Measurements from ENCODE around the gene THAP8. TPM values are rescaled to one million over a fixed set of nuclear protein-coding genes. Genes with fewer than 3 reads are reported as not detected.
A peak's percentile ranks its signal among the peaks of the same experiment; 100 is the strongest.
"Not testable (repeated sequence)": the region's sequence is repeated elsewhere in the genome, so short reads cannot be mapped to it uniquely, and the experiment has no call there.

THAP8 gene
- total and polyA plus RNA-seq, 5 donors from 2014 or later: 2.9 to 8.2 (median 6.3) TPM

- H3K4me1 Mint-ChIP-seq: peaks cover 0 to 2% (median 0%) of the 10 kb centered on the region in 4 donors
- H3K4me3 ChIP-seq (ENCODE audit: low read depth, low read length): no peak overlapping the region
- DNase-seq (no peak), ATAC-seq (ENCODE audit: low read depth in 2 of 2) (no peak)
- H3K4me1 ChIP-seq (ENCODE audit: control insufficient read depth, insufficient read depth, low read length, poor library complexity, severe bottlenecking): no peaks in the 10 kb centered on the region
- no peaks in the 10 kb centered on the region for H3K9me3 Mint-ChIP-seq
- H3K27me3 Mint-ChIP-seq: no peaks in the 10 kb centered on the region
- H3K36me3 ChIP-seq (ENCODE audit: control insufficient read depth, insufficient read depth, low read length): peaks cover 6% of the 10 kb centered on the region
- H3K36me3 Mint-ChIP-seq: peaks cover 9% of the 10 kb centered on the region
- H3K27me3 ChIP-seq (ENCODE audit: control insufficient read depth, insufficient read depth, low read length): no peaks in the 10 kb centered on the region
- H3K9me3 ChIP-seq (ENCODE audit: control insufficient read depth in 2 of 2, low read length in 2 of 2): no peaks in the 10 kb centered on the region
- H3K4me3 Mint-ChIP-seq: no peak overlapping the region
- H3K27ac Mint-ChIP-seq: no peak overlapping the region
- no peak overlapping the region for H3K27ac ChIP-seq (ENCODE audit: insufficient read depth, low read length, poor library complexity, severe bottlenecking)
Measured at GRCh38 chr19:36081894-36082293, 27.8 kb upstream of the THAP8 start.

GRCh38 chr19:36081385-36081784, 27.3 kb upstream of the THAP8 start:
- Mint-ChIP-seq H3K9me3 (no peaks in the 10 kb centered on the region), H3K36me3 (peaks cover 9% of the 10 kb centered on the region), H3K4me3 (no peak overlapping the region), H3K27ac (no peak overlapping the region), H3K4me1 (peaks cover 0 to 2% (median 0%) of the 10 kb centered on the region in 4 donors), H3K27me3 (no peaks in the 10 kb centered on the region)
- no peak overlapping the region for H3K27ac ChIP-seq (ENCODE audit: insufficient read depth, low read length, poor library complexity, severe bottlenecking)
- H3K27me3 ChIP-seq (ENCODE audit: control insufficient read depth, insufficient read depth, low read length): no peaks in the 10 kb centered on the region
- H3K4me1 ChIP-seq (ENCODE audit: control insufficient read depth, insufficient read depth, low read length, poor library complexity, severe bottlenecking): no peaks in the 10 kb centered on the region
- no peaks in the 10 kb centered on the region for H3K9me3 ChIP-seq (ENCODE audit: control insufficient read depth in 2 of 2, low read length in 2 of 2)
- peaks cover 6% of the 10 kb centered on the region for H3K36me3 ChIP-seq (ENCODE audit: control insufficient read depth, insufficient read depth, low read length)
- H3K4me3 ChIP-seq (ENCODE audit: low read depth, low read length): no peak overlapping the region
- ATAC-seq (ENCODE audit: low read depth in 2 of 2): no peak
- DNase-seq: no peak

GRCh38 chr19:36079389-36079945, 25.4 kb upstream of the THAP8 start:
- Histone ChIP-seq H3K27me3 (ENCODE audit: control insufficient read depth, insufficient read depth, low read length) (no peaks in the 10 kb centered on the region), H3K4me1 (ENCODE audit: control insufficient read depth, insufficient read depth, low read length, poor library complexity, severe bottlenecking) (no peaks in the 10 kb centered on the region), H3K4me3 (ENCODE audit: low read depth, low read length) (no peak overlapping the region), H3K9me3 (ENCODE audit: control insufficient read depth in 2 of 2, low read length in 2 of 2) (no peaks in the 10 kb centered on the region), H3K27ac (ENCODE audit: insufficient read depth, low read length, poor library complexity, severe bottlenecking) (no peak overlapping the region), H3K36me3 (ENCODE audit: control insufficient read depth, insufficient read depth, low read length) (peaks cover 6% of the 10 kb centered on the region)
- Mint-ChIP-seq H3K4me3 (no peak overlapping the region), H3K4me1 (peaks cover 0 to 2% (median 0%) of the 10 kb centered on the region in 4 donors), H3K27me3 (no peaks in the 10 kb centered on the region), H3K36me3 (peaks cover 6% of the 10 kb centered on the region), H3K27ac (peak overlapping the region in 1 of 3 donors; percentile 1), H3K9me3 (no peaks in the 10 kb centered on the region)
- DNase-seq (no peak), ATAC-seq (ENCODE audit: low read depth in 2 of 2) (no peak)

- H3K27ac Mint-ChIP-seq: peak overlapping the region in 1 of 3 donors; percentile 46
- H3K9me3 Mint-ChIP-seq: no peaks in the 10 kb centered on the region
- H3K27ac ChIP-seq (ENCODE audit: insufficient read depth, low read length, poor library complexity, severe bottlenecking): no peak overlapping the region
- H3K4me1 ChIP-seq (ENCODE audit: control insufficient read depth, insufficient read depth, low read length, poor library complexity, severe bottlenecking): no peaks in the 10 kb centered on the region
- ATAC-seq (ENCODE audit: low read depth in 2 of 2) (no peak), DNase-seq (no peak)
- no peak overlapping the region for H3K4me3 ChIP-seq (ENCODE audit: low read depth, low read length)
- no peak overlapping the region for H3K4me3 Mint-ChIP-seq
- no peaks in the 10 kb centered on the region for H3K27me3 ChIP-seq (ENCODE audit: control insufficient read depth, insufficient read depth, low read length)
- no peaks in the 10 kb centered on the region for H3K27me3 Mint-ChIP-seq
- no peaks in the 10 kb centered on the region for H3K4me1 Mint-ChIP-seq
- no peaks in the 10 kb centered on the region for H3K36me3 ChIP-seq (ENCODE audit: control insufficient read depth, insufficient read depth, low read length)
- H3K36me3 Mint-ChIP-seq: no peaks in the 10 kb centered on the region
- H3K9me3 ChIP-seq (ENCODE audit: control insufficient read depth in 2 of 2, low read length in 2 of 2): no peaks in the 10 kb centered on the region
Measured at GRCh38 chr19:36073121-36073876, 19.2 kb upstream of the THAP8 start.

DNA sequence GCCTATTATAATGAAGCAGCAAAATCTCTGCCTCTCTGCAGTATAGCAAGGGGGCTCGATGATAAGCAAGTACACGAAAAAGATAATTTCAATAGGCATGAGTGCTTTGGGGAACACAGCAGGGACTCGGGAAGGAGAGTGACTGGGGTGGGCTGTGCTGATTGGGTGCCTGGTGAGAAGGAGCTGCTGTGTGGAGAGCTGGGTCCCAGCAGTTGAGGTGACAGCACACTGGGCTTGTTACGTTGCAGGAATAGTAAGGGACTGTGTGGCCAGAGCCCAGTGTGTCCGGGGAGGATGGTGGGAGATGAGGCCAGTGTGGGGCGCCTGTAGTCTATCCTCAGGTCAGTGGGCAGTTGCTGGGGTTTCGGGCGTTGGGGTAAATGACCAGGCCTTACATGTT, 18.0 kb upstream of the THAP8 start:
- Mint-ChIP-seq H3K27ac (no peak overlapping the region), H3K27me3 (no peaks in the 10 kb centered on the region), H3K36me3 (no peaks in the 10 kb centered on the region), H3K4me3 (no peak overlapping the region), H3K4me1 (no peaks in the 10 kb centered on the region), H3K9me3 (no peaks in the 10 kb centered on the region)
- H3K4me1 ChIP-seq (ENCODE audit: control insufficient read depth, insufficient read depth, low read length, poor library complexity, severe bottlenecking): no peaks in the 10 kb centered on the region
- no peak overlapping the region for H3K27ac ChIP-seq (ENCODE audit: insufficient read depth, low read length, poor library complexity, severe bottlenecking)
- H3K9me3 ChIP-seq (ENCODE audit: control insufficient read depth in 2 of 2, low read length in 2 of 2): no peaks in the 10 kb centered on the region
- DNase-seq (no peak), ATAC-seq (ENCODE audit: low read depth in 2 of 2) (no peak)
- H3K27me3 ChIP-seq (ENCODE audit: control insufficient read depth, insufficient read depth, low read length): no peaks in the 10 kb centered on the region
- H3K36me3 ChIP-seq (ENCODE audit: control insufficient read depth, insufficient read depth, low read length): no peaks in the 10 kb centered on the region
- no peak overlapping the region for H3K4me3 ChIP-seq (ENCODE audit: low read depth, low read length)

DNA sequence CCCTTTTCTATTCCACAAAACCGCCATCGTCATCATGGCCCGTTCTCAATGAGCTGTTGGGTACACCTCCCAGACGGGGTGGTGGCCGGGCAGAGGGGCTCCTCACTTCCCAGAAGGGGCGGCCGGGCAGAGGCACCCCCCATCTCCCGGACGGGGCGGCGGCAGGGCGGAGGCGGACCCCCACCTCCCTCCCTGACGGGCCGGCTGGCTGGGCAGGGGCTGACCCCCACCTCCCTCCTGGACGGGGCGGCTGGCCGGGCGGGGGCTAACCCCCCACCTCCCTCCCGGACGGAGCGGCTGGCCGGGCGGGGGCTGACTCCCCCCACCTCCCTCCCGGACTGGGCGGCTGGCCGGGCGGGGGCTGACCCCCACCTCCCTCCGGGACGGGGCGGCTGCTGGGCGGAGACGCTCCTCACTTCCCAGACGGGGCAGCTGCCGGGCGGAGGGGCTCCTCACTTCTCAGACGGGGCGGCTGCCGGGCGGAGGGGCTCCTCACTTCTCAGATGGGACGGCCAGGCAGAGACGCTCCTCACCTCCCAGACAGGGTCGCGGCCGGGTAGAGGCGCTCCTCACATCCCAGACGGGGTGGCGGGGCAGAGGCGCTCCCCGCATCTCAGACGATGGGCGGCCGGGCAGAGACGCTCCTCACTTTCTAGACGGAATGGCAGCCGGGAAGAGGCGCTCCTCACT, 14.9 kb upstream of the THAP8 start:
- ATAC-seq (ENCODE audit: low read depth in 2 of 2); H3K9me3 Mint-ChIP-seq; H3K9me3 ChIP-seq (ENCODE audit: control insufficient read depth in 2 of 2, low read length in 2 of 2); H3K27ac ChIP-seq (ENCODE audit: insufficient read depth, low read length, poor library complexity, severe bottlenecking); H3K4me1 Mint-ChIP-seq; H3K36me3 ChIP-seq (ENCODE audit: control insufficient read depth, insufficient read depth, low read length); H3K4me1 ChIP-seq (ENCODE audit: control insufficient read depth, insufficient read depth, low read length, poor library complexity, severe bottlenecking); H3K27me3 ChIP-seq (ENCODE audit: control insufficient read depth, insufficient read depth, low read length); H3K4me3 ChIP-seq (ENCODE audit: low read depth, low read length); H3K4me3 Mint-ChIP-seq; DNase-seq; H3K36me3 Mint-ChIP-seq; H3K27ac Mint-ChIP-seq; H3K27me3 Mint-ChIP-seq: not testable (repeated sequence)

DNA sequence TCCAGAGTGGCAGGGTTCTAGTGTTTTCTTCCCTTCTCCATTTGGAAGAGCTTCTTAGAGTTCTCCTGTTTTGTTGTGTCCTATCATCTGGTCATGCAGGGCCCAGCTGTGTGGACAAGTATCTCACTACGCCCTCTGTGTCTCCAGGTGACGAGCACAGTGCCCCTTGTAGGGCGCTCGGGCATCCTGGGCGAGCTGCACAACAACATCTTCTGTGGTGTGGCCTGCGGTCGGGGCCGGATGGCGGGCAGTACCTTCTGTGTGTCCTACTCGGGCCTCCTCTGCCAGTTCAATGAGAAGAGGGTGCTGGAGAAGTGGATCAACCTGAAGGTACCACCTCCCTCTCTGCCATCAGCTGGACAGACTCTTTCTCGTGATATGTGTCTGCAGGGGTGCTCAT, 13.6 kb upstream of the THAP8 start:
- no peaks in the 10 kb centered on the region for H3K27me3 Mint-ChIP-seq
- Histone ChIP-seq H3K4me3 (ENCODE audit: low read depth, low read length) (no peak overlapping the region), H3K36me3 (ENCODE audit: control insufficient read depth, insufficient read depth, low read length) (no peaks in the 10 kb centered on the region), H3K27ac (ENCODE audit: insufficient read depth, low read length, poor library complexity, severe bottlenecking) (no peak overlapping the region), H3K4me1 (ENCODE audit: control insufficient read depth, insufficient read depth, low read length, poor library complexity, severe bottlenecking) (no peaks in the 10 kb centered on the region), H3K27me3 (ENCODE audit: control insufficient read depth, insufficient read depth, low read length) (no peaks in the 10 kb centered on the region), H3K9me3 (ENCODE audit: control insufficient read depth in 2 of 2, low read length in 2 of 2) (no peaks in the 10 kb centered on the region)
- H3K4me1 Mint-ChIP-seq: no peaks in the 10 kb centered on the region
- no peaks in the 10 kb centered on the region for H3K36me3 Mint-ChIP-seq
- H3K27ac Mint-ChIP-seq: no peak overlapping the region
- peaks cover 0 to 2% (median 0%) of the 10 kb centered on the region in 7 donors for H3K9me3 Mint-ChIP-seq
- no peak for DNase-seq
- ATAC-seq (ENCODE audit: low read depth in 2 of 2): no peak
- no peak overlapping the region for H3K4me3 Mint-ChIP-seq
